LNCAP (cell line): Measurements from ENCODE around the gene MMP21.

Source experiments
- CTCF ChIP-seq: fragments of 450-650 bp; IDR thresholded peaks from 2 replicates; pipeline ENCODE4 v1.5.1; 2017; ENCODE audit warnings: mild to moderate bottlenecking

MMP21 gene

GRCh38 chr10:125799451-125800182, 24.0 kb upstream of the MMP21 start:
- no peak for TF ChIP-seq CTCF

GRCh38 chr10:125797994-125798662, 22.5 kb upstream of the MMP21 start:
- TF ChIP-seq CTCF: no peak

- no peak for TF ChIP-seq CTCF
Observed at GRCh38 chr10:125797424-125797823, 21.8 kb upstream of the MMP21 start.

GRCh38 chr10:125795637-125796190, 20.1 kb upstream of the MMP21 start:
- no peak for TF ChIP-seq CTCF

- no peak for TF ChIP-seq CTCF
Observed at GRCh38 chr10:125795128-125795527, 19.5 kb upstream of the MMP21 start.

- no peak for TF ChIP-seq CTCF
Observed at GRCh38 chr10:125792342-125793300, 17.0 kb upstream of the MMP21 start.
